Measurements from ENCODE around the gene FNDC8. TPM values are rescaled to one million over a fixed set of nuclear protein-coding genes. Genes with fewer than 3 reads are reported as not detected.

Gene FNDC8
- total and polyA plus RNA-seq, 2 of the 4 experiments (the other 2 are of a cell fraction): not detected

GRCh38 chr17:35132816-35133550 lies 11.6 kb downstream of the FNDC8 start:
- no peak overlapping the region for H3K14ac ChIP-seq (replicated peaks; ENCODE audit: low read depth, low read length)
- H3K9me3 ChIP-seq (ENCODE audit: control insufficient read depth, insufficient read depth, low read length): no peaks in the 10 kb centered on the region
- no peaks in the 10 kb centered on the region; the same call in 1 of the 2 replicates for H4K20me1 ChIP-seq (ENCODE audit: insufficient read depth, low read length)
- H2BK5ac ChIP-seq (ENCODE audit: low read depth, low read length, poor library complexity, severe bottlenecking): no peak overlapping the region
- no peak overlapping the region for H2AK5ac ChIP-seq (ENCODE audit: low read depth, low read length)
- H3K56ac ChIP-seq (ENCODE audit: extremely low read depth, insufficient read depth, low read length): no peak overlapping the region
- H3K4me1 ChIP-seq (ENCODE audit: control insufficient read depth, insufficient read depth, low read length): peaks cover 23% of the 10 kb centered on the region
- no peak overlapping the region for H4K8ac ChIP-seq (ENCODE audit: low read depth in 2 of 2, low read length in 2 of 2)
- no peak overlapping the region for H3K4me2 ChIP-seq (ENCODE audit: low read depth, low read length)
- H3K9me1 ChIP-seq (ENCODE audit: insufficient read depth, low read length): peaks cover 7% of the 10 kb centered on the region
- H2AFZ ChIP-seq (replicated peaks; ENCODE audit: low read length, poor library complexity): no peak overlapping the region
- no peak overlapping the region for H2BK120ac ChIP-seq (ENCODE audit: low read depth, low read length)
- intact Hi-C loops (cut with micrococcal nuclease) (no loop called here), in situ Hi-C loops (cut with MboI; ENCODE audit: low sequenced_read_pairs) (no loop called here), dilution Hi-C loops (cut with HindIII; ENCODE audit: low sequenced_read_pairs, unreplicated experiment) (no loop called here)
- H2AK9ac ChIP-seq (replicated peaks; ENCODE audit: low read depth, low read length, poor library complexity): no peak overlapping the region
- no peak overlapping the region for H3K23ac ChIP-seq (ENCODE audit: low read depth, low read length)
- TF ChIP-seq RCOR1 (IDR thresholded peaks at IDR 0.05; ENCODE audit: insufficient replicate concordance, low read length): no peak
- no peak for TF ChIP-seq RAD21 (IDR thresholded peaks at IDR 0.05; ENCODE audit: low read length)
- TF ChIP-seq CEBPB (IDR thresholded peaks at IDR 0.05; ENCODE audit: low read depth, low read length): no peak
- no peak for TF ChIP-seq RFX5 (IDR thresholded peaks at IDR 0.05; ENCODE audit: low read depth, low read length)
- no peak for TF ChIP-seq POLR2A (IDR thresholded peaks at IDR 0.05; ENCODE audit: low read depth, low read length)
- no peak for TF ChIP-seq ELK1 (IDR thresholded peaks at IDR 0.05; ENCODE audit: borderline replicate concordance, low read depth, low read length)
- TF ChIP-seq CHD1 (IDR thresholded peaks at IDR 0.05; ENCODE audit: low read depth, low read length): no peak
- no peak for TF ChIP-seq MAZ (IDR thresholded peaks at IDR 0.05; ENCODE audit: borderline replicate concordance, low read depth, low read length)
- no peak for TF ChIP-seq FOS (IDR thresholded peaks at IDR 0.05; ENCODE audit: low read depth, low read length)
- TF ChIP-seq NFE2L2 (IDR thresholded peaks at IDR 0.05; ENCODE audit: low read depth, low read length): no peak
- TF ChIP-seq BHLHE40 (IDR thresholded peaks at IDR 0.05; ENCODE audit: low read depth, low read length): no peak
- TF ChIP-seq MAFK (IDR thresholded peaks at IDR 0.05; ENCODE audit: low read depth, low read length): no peak
- no peak for TF ChIP-seq CTCF (conservative IDR thresholded peaks at IDR 0.05; ENCODE audit: low read depth, low read length)
- TF ChIP-seq, protein P1, sequence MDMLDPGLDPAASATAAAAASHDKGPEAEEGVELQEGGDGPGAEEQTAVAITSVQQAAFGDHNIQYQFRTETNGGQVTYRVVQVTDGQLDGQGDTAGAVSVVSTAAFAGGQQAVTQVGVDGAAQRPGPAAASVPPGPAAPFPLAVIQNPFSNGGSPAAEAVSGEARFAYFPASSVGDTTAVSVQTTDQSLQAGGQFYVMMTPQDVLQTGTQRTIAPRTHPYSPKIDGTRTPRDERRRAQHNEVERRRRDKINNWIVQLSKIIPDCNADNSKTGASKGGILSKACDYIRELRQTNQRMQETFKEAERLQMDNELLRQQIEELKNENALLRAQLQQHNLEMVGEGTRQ (IDR thresholded peaks at IDR 0.05; ENCODE audit: low read depth, low read length): no peak
- H2BK15ac ChIP-seq (ENCODE audit: low read depth, low read length): no peak overlapping the region
- ATAC-seq (ENCODE audit: low read depth) (no peak), DNase-seq (no peak)
- ChIA-PET POLR2A (ENCODE audit: unreplicated experiment) (no interaction called here), CTCF (no interaction called here)
- no peak overlapping the region for H4K5ac ChIP-seq (ENCODE audit: low read depth, low read length)
- no peak overlapping the region for H4K91ac ChIP-seq (ENCODE audit: insufficient read depth, low read depth, low read length)
- H3K36me3 ChIP-seq (ENCODE audit: control insufficient read depth, insufficient read depth, low read length): peaks cover 63% of the 10 kb centered on the region
- no peak overlapping the region for H3K27ac ChIP-seq (ENCODE audit: insufficient read depth, low read length)
- H3K18ac ChIP-seq (ENCODE audit: low read depth, low read length): no peak overlapping the region
- no peaks in the 10 kb centered on the region for H3K79me1 ChIP-seq (ENCODE audit: low read depth in 1 of 2, low read length in 2 of 2)
- H3K4me3 ChIP-seq (ENCODE audit: insufficient read depth, low read depth, low read length): no peak overlapping the region
- H3K9ac ChIP-seq (ENCODE audit: low read depth, low read length): no peak overlapping the region
- BruUV-seq (replicated peaks): no TSS peak
- 96% methylated on average over 18 of the region's 22 CpGs; no CpG with 5 or more reads in 1 of the 2 experiments for WGBS, 2 experiments (ENCODE audit: extremely low coverage in 2 of 2, insufficient read length in 1 of 2)
- no peak overlapping the region for H3K4ac ChIP-seq (ENCODE audit: low read depth, low read length)
- no peaks in the 10 kb centered on the region for H3K27me3 ChIP-seq (ENCODE audit: control insufficient read depth, insufficient read depth, low read length)
- no peak overlapping the region for H2BK20ac ChIP-seq (ENCODE audit: low read depth, low read length)
